ENCODE data around the gene C11orf65.

The C11orf65 gene

DNA sequence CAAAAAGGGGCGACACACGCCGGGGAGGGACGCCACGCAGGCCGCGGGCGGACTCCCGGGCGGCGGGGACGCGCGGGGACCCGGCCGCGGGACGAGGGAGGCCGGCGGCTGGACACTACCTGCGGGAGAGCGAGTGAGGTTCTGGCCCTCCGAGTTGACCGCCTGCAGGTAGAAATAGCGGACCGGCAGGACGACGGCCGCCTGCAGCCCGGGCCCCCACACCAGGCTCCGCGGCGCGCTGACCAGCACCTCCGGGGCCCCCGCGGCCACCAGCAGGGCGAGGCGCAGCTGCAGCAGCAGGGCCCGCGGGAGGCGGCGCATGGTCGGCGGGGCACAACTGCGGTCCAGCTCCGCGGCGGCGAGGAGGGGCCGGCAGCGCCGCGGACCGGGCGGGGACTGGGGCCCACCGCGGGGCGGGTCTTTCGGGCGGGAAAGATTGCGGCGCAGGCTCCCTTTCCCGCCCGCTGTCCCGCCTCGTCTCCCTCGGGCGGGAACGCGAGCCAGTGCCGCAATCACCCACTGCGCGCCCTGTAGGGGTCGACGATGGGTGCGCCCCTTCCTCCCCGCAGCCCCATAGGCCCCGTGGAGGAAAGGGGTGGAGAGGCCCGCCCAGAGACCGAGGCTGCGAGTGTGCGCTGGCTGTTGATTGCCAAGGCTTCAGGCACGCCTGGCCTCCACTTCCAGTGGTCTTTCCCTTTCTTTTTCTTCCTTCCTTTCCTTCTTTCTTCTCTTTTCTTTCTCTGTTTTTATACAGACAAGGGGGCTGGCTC is 30.9 kb upstream of the C11orf65 start, which contains the start of gene POGLUT3:
POGLUT3 (minus strand) TSS at position 339 of the 770 bp plus-strand sequence; CDS start at position 321, 18 bp downstream.
- TF ChIP-seq TAF1 (IDR thresholded peaks at IDR 0.05; ENCODE audit: borderline replicate concordance, low read depth, low read length) (no peak), POLR2A (IDR thresholded peaks at IDR 0.05; ENCODE audit: low read depth, low read length) (peak; percentile 41; the same call in 1 of the 2 replicates), POLR2AphosphoS5 (IDR thresholded peaks at IDR 0.05; ENCODE audit: low read depth, low read length) (peak; percentile 46; the same call in 1 of the 2 replicates)
- FAIRE-seq (peak; percentile 96), DNase-seq (ENCODE audit: insufficient read length) (peak; percentile 65)

DNA sequence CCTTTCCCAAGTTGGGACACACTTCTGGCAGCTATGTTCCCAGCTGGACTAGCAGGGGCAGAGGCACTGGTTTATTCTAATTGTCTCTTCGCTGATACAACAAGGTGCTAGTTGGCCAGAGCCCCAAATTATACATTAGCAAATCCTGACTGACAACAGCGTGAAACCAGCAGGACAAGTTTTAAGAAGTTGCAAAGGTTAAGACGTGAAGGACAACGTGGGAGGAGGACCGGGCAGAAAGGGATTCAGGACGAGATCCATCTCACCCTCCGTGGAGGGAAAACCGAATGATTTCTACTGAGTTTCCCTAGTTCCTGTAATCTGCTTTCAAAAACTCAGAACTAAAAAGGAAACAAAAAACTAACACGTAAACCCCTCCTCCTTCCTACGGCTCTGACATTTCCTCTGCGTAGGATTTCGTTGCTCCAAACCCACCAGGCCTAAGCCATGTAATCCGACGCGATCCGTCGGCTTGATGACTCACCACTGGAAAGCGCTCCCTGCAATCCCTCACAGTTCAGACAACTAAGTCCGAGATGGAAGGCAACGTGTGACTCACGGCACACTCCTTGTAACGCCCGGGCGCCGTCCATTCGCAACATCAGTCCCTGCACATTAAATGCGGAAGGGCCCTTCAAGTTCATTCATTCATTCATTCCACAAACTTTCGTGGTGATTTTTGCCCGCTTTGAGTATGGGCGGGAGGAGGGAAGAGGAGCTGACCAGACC is 30.2 kb upstream of the C11orf65 start:
- no peak for FAIRE-seq
- peak; percentile 92 for TF ChIP-seq POLR2AphosphoS5 (IDR thresholded peaks at IDR 0.05; ENCODE audit: low read depth, low read length)
- peak; percentile 91 for TF ChIP-seq POLR2A (IDR thresholded peaks at IDR 0.05; ENCODE audit: low read depth, low read length)
- TF ChIP-seq TAF1 (IDR thresholded peaks at IDR 0.05; ENCODE audit: borderline replicate concordance, low read depth, low read length), result peak; percentile 72; the same call in 1 of the 2 replicates
- DNase-seq (ENCODE audit: insufficient read length), result peak; percentile 50

DNA sequence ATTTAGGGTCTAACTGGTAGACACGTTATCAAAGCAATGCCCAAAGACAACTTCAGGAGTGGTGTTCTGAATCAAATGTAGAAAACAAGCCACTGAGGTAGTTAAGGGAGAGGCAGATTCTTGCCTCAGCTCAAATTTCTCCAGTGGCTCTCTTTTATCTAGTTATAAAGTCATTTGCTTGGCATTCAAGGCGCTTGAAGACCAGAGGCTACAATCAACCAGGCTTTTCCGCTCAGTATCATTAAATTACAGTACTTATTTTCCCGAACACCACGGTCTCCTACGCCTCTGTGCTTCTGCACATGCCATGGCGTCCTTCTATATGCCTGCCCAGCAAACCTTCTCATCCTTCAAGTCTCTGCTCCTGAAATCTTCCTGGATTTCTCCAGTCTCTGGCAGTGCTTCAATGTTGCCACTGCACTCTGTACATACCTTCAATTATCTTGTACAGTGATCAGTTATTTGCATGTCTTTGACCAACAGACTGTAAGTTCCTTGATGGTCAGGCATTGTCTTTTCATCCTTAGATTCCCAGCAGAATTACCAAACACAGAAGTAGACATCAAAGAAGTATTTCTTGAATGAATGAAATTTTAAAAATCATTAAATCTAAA is 29.4 kb upstream of the C11orf65 start:
- peak; percentile 87 for FAIRE-seq

DNA sequence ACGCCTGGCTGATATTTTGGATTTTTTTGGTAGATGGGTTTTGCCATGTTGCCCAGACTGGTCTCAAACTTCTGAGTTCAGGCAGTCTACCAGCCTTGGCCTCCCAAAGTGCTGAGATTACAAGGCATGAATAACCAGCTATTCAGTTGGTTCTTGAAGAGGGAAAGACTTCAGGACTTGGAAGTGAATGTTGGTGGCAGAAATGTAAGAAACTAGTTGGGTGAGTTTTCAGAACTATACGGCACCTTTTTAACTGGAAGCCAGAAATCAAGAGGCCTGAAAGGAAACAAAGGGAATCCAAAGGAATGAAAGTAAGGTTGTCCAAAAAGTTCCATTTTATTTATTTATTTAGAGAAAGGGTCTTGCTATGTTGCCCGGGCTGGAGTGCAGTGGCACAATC is 28.0 kb upstream of the C11orf65 start:
- DNase-seq (ENCODE audit: insufficient read length) (no peak), FAIRE-seq (no peak)
- TF ChIP-seq POLR2AphosphoS5 (IDR thresholded peaks at IDR 0.05; ENCODE audit: low read depth, low read length), result no peak
- TF ChIP-seq TAF1 (IDR thresholded peaks at IDR 0.05; ENCODE audit: borderline replicate concordance, low read depth, low read length), result no peak
- TF ChIP-seq POLR2A (IDR thresholded peaks at IDR 0.05; ENCODE audit: low read depth, low read length), result no peak

More for the DNA sequence above, 29.4 kb upstream of the C11orf65 start:
- no peak for DNase-seq (ENCODE audit: insufficient read length)
- TF ChIP-seq POLR2AphosphoS5 (IDR thresholded peaks at IDR 0.05; ENCODE audit: low read depth, low read length) (no peak), POLR2A (IDR thresholded peaks at IDR 0.05; ENCODE audit: low read depth, low read length) (no peak), TAF1 (IDR thresholded peaks at IDR 0.05; ENCODE audit: borderline replicate concordance, low read depth, low read length) (no peak)

DNA sequence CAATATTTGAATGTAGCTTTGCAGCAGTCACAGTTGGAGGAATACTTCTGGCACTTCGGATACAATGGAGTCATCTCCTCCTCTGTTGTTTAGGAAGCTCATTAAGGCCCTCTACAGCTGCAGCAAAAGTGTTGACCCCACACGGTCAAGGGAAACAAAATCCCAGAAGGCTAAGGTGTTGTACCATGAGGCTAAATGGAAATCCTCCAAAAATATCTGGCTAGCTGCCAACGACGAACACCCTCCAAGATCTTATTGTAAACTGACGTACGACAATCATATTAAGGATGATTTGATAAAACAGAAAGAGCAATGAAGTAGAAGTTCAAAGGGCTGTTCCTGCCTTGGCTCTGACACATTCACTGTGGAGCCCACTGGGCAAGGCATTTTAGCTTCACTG is 26.9 kb upstream of the C11orf65 start:
- DNase-seq (ENCODE audit: insufficient read length) (no peak), FAIRE-seq (no peak)
- TF ChIP-seq TAF1 (IDR thresholded peaks at IDR 0.05; ENCODE audit: borderline replicate concordance, low read depth, low read length), result no peak
- no peak for TF ChIP-seq POLR2AphosphoS5 (IDR thresholded peaks at IDR 0.05; ENCODE audit: low read depth, low read length)
- no peak for TF ChIP-seq POLR2A (IDR thresholded peaks at IDR 0.05; ENCODE audit: low read depth, low read length)

DNA sequence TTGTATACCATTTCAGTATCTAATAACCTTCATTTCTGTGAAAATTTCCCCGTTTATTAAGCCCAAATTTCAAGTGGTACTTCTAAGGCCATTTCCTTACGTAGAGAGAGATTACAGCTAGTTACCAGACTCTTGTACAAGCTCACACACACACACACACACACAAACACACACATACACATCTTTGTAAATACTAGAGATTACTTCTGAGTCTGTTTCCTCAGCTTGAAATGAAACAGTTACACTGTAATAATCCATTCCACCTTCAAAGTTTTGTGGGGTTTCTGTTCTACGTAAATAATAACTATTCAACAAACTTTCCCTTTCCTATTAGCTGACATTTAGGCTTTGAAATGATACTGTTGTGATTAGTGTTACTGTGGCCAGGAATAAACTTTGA is 24.6 kb upstream of the C11orf65 start:
- TF ChIP-seq POLR2AphosphoS5 (IDR thresholded peaks at IDR 0.05; ENCODE audit: low read depth, low read length) (no peak), TAF1 (IDR thresholded peaks at IDR 0.05; ENCODE audit: borderline replicate concordance, low read depth, low read length) (no peak), POLR2A (IDR thresholded peaks at IDR 0.05; ENCODE audit: low read depth, low read length) (no peak)
- no peak for FAIRE-seq
- DNase-seq (ENCODE audit: insufficient read length), result no peak

DNA sequence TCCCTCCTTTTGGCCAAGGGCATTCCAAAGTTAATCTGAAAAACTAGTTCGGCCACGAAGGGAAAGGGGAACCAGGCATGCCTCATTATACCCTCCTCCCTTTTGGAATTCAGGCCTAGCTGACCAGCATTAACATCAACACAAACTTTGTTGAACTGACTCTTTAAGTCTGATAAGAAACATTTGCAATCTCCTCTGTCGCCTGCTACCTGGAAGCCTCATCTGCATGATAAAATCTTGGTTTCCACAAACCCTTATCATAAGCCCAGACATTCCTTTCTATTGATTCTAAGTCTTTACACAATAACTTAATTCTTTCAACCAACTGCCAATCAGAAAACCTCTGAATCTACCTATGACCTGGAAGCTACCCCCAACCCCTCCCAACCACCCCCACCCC is 19.5 kb upstream of the C11orf65 start:
- TF ChIP-seq POLR2A (IDR thresholded peaks at IDR 0.05; ENCODE audit: low read depth, low read length) (no peak), POLR2AphosphoS5 (IDR thresholded peaks at IDR 0.05; ENCODE audit: low read depth, low read length) (no peak), TAF1 (IDR thresholded peaks at IDR 0.05; ENCODE audit: borderline replicate concordance, low read depth, low read length) (no peak)
- no peak for FAIRE-seq
- DNase-seq (ENCODE audit: insufficient read length), result no peak

DNA sequence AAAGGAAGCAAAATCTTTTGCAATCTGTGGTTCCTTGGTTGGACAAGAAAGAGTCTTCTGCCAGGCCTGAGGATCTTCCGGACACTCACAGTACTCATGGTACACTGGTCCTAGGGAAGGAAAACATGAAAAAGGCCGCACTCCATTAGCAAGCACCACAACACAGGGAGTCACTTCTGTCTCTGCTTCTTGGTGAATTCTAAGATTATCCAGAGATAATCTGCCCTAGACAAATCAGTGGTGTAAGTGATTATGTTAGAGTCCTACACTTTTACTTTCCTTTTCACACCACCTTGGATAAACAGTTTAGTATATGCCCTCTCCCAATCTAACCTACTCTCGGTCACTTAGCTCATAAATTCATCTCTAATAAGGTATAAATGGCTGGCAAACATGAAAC is 19.0 kb upstream of the C11orf65 start:
- no peak for FAIRE-seq
- TF ChIP-seq POLR2A (IDR thresholded peaks at IDR 0.05; ENCODE audit: low read depth, low read length) (no peak), TAF1 (IDR thresholded peaks at IDR 0.05; ENCODE audit: borderline replicate concordance, low read depth, low read length) (no peak), POLR2AphosphoS5 (IDR thresholded peaks at IDR 0.05; ENCODE audit: low read depth, low read length) (no peak)
- DNase-seq (ENCODE audit: insufficient read length), result no peak

DNA sequence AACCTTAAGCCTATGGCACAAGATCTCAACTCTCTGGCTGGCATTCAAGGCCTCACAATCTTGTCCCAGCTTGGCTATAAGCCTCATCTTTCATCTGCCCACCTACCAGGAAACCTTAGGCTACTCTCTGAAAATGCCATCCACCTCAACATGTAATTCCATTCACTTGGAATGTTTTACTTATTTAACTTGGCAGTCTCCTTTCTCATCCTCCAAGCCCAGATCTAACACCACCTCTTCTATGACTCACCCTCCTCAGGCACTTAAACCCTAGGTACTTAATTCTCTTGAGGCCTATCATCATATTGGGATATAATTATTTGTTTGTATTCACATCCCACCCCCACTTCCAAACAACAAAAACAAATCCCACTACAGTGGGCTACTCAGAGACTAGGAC is 15.8 kb upstream of the C11orf65 start:
- FAIRE-seq (no peak), DNase-seq (ENCODE audit: insufficient read length) (no peak)
- TF ChIP-seq TAF1 (IDR thresholded peaks at IDR 0.05; ENCODE audit: borderline replicate concordance, low read depth, low read length), result no peak
- no peak for TF ChIP-seq POLR2AphosphoS5 (IDR thresholded peaks at IDR 0.05; ENCODE audit: low read depth, low read length)

DNA sequence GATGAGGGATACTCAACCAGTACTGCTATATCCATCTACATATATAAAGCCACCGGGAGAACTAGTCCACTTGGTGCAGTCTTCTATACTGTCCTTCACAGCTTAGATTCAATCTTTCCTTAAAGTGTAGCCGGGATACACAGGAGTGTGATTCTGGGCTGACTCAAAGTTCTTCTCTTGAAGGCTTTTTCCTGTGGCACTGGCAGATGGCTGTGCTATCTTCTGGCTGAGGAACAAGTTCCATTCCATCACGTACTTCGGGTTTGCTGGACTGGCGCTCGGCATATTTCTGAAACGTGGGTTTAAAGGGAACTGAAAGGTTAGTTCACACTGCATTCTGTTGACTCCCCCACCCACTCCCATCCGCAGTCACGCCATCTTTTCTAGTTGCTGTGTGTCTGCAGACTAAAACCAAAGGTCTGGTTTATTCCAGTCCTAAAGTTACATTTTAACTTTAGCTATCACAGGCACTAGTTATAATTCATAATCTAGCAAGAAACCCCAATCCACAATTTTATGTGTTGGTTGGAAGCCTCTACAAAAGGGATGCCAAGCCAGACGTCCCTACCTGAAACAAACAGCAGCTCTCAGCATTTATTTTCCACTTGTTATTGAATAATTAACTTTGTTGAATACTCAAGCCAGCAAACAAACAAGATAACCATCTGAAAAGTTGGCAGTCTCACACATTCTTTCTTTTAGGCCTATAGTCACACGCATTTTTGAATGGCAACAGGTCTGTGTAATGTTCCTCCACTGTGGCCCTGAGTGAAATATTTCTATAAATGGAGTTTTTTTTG is 7.5 kb upstream of the C11orf65 start:
- TF ChIP-seq POLR2AphosphoS5 (IDR thresholded peaks at IDR 0.05; ENCODE audit: low read depth, low read length) (no peak), POLR2A (IDR thresholded peaks at IDR 0.05; ENCODE audit: low read depth, low read length) (no peak), TAF1 (IDR thresholded peaks at IDR 0.05; ENCODE audit: borderline replicate concordance, low read depth, low read length) (no peak)
- FAIRE-seq (no peak), DNase-seq (ENCODE audit: insufficient read length) (no peak)

DNA sequence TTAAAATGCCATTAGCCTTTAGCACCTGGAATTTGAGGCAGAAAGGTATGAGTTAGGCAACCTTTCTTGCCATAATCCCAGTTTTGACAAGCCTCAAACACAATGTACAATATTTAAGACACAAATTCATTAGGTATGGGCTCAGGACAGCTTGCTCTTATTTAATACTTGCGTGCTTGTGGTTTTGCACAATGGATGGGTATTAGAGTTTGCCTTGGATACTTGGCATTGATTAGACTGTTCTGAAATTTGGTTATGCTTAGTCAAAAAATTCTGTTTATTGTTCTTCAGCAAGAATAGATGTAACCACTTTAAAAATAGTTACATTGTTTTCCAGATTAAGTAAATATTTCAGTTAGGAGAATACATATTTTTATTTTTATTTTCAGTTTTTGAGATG is 5.4 kb upstream of the C11orf65 start:
- no peak for DNase-seq (ENCODE audit: insufficient read length)
- TF ChIP-seq POLR2AphosphoS5 (IDR thresholded peaks at IDR 0.05; ENCODE audit: low read depth, low read length) (no peak), POLR2A (IDR thresholded peaks at IDR 0.05; ENCODE audit: low read depth, low read length) (no peak), TAF1 (IDR thresholded peaks at IDR 0.05; ENCODE audit: borderline replicate concordance, low read depth, low read length) (no peak)
- FAIRE-seq, result no peak

All from GM12892 (cell line).